Gastrocnemius medialis (tissue), 4 donors: ENCODE data around the gene GALNT9. TPM values are rescaled to one million over a fixed set of nuclear protein-coding genes. Genes with fewer than 3 reads are reported as not detected.

ENCODE experiments used
- ATAC-seq, 2 donors: fragments of 150-250 bp; one replicate each; pipeline ENCODE4 v1.9.1; 2016
- DNase-seq, 2 donors: peaks; one replicate each; pipeline ENCODE4 v3.0.0-alpha.2; 2019
- H3K27ac ChIP-seq, 4 donors: fragments of 200-600 bp; sonication (generic); 1 replicate in 1 of 4; 2 replicates in 3 of 4; pipeline ENCODE4 v1.5.1; 2016 to 2018; ENCODE audit warnings: mild to moderate bottlenecking in 2 of 4, moderate library complexity in 1 of 4
- H3K27me3 ChIP-seq, 3 donors: fragments of 200-600 bp; sonication (generic) in 2 of 3; 1 replicate in 1 of 3; 2 replicates in 2 of 3; pipeline versions ENCODE4 v1.5.1 to v1.6.0; 2016 to 2019; ENCODE audit warnings: mild to moderate bottlenecking in 1 of 3, moderate library complexity in 1 of 3
- H3K36me3 ChIP-seq, 2 donors: fragments of 200-600 bp; sonication (generic) in 1 of 2; one replicate each; pipeline ENCODE4 v1.5.1; 2017 to 2018
- H3K4me1 ChIP-seq, 2 donors: fragments of 200-600 bp; sonication (generic) in 1 of 2; one replicate each; pipeline ENCODE4 v1.5.1; 2016 to 2017; ENCODE audit warnings: mild to moderate bottlenecking in 2 of 2
- H3K4me3 ChIP-seq, 4 donors: fragments of 200-600 bp; sonication (generic) in 3 of 4; 1 replicate in 1 of 4; 2 replicates in 3 of 4; pipeline ENCODE4 v1.5.1; 2016 to 2019; ENCODE audit warnings: mild to moderate bottlenecking in 2 of 4
- H3K9me3 ChIP-seq, 3 donors: fragments of 200-600 bp; sonication (generic) in 2 of 3; 1 replicate in 1 of 3; 2 replicates in 2 of 3; pipeline ENCODE4 v1.5.1; 2016 to 2019
- POLR2A ChIP-seq, 2 donors: fragments of 450-650 bp; IDR thresholded peaks; one replicate each; pipeline ENCODE4 v1.6.1; 2017; ENCODE audit warnings: antibody characterized with exemption in 2 of 2, mild to moderate bottlenecking in 2 of 2, moderate library complexity in 2 of 2
- in situ Hi-C, 4 donors: fragments of 200-750 bp; cut with MboI; loops; one replicate each; pipeline versions ENCODE4 v1.15.0 to v1.8.0; 2017; ENCODE audit warnings: low sequenced_read_pairs in 4 of 4
- intact Hi-C: fragments of 100-400 bp; cut with DNase I; formaldehyde crosslinking; loops from one replicate; pipeline ENCODE4 v1.15.1; 2023; ENCODE audit warnings: low total_unique reads
- total RNA-seq, 4 donors: library from RNA; depleted of rRNA; stranded (reverse); fragments of >200 nt; gene quantifications; one replicate each; pipeline versions ENCODE4 v1.1.0 to v1.2.3, GENCODE V29; 2016
- TF ChIP-seq, protein P1 (sequence below), 5 experiments: fragments of 450-650 bp in 3 of 5; fragments of 200-600 bp in 2 of 5; sonication (generic) in 2 of 5; IDR thresholded peaks in 4 of 5; conservative IDR thresholded peaks in 1 of 5; 1 replicate in 4 of 5; 2 replicates in 1 of 5; pipeline ENCODE4 v1.5.1; 2016 to 2019; ENCODE audit warnings: antibody characterized with exemption in 5 of 5, mild to moderate bottlenecking in 3 of 5, moderate library complexity in 3 of 5

GALNT9 gene
- total RNA-seq, 4 donors from 2014 or later = not detected

DNA sequence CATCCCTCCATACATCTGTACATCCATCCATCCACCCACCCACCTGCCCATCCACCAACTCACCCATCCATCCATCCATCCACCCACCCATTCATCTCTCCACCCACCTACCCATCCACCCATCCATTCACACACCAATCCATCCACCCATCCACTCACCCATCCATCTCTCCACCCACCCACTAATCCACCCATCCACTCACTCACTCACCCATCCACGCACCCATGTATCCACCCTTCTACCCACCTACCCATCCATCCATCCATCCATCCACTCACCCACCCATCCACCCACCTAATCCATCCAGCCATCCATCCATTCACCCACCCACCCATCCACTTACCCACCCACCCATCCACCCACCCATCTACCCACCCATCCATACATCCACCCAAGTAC is 16.2 kb downstream of the GALNT9 start:
- no peak overlapping the region for H3K27ac ChIP-seq
- no peaks in the 10 kb centered on the region for H3K4me1 ChIP-seq
- H3K36me3 ChIP-seq = no peaks in the 10 kb centered on the region
- no peak overlapping the region for H3K4me3 ChIP-seq
- DNase-seq (no peak), ATAC-seq (no peak)
- in situ Hi-C loops (no loop called here), intact Hi-C loops (no loop called here)
- TF ChIP-seq, protein P1, sequence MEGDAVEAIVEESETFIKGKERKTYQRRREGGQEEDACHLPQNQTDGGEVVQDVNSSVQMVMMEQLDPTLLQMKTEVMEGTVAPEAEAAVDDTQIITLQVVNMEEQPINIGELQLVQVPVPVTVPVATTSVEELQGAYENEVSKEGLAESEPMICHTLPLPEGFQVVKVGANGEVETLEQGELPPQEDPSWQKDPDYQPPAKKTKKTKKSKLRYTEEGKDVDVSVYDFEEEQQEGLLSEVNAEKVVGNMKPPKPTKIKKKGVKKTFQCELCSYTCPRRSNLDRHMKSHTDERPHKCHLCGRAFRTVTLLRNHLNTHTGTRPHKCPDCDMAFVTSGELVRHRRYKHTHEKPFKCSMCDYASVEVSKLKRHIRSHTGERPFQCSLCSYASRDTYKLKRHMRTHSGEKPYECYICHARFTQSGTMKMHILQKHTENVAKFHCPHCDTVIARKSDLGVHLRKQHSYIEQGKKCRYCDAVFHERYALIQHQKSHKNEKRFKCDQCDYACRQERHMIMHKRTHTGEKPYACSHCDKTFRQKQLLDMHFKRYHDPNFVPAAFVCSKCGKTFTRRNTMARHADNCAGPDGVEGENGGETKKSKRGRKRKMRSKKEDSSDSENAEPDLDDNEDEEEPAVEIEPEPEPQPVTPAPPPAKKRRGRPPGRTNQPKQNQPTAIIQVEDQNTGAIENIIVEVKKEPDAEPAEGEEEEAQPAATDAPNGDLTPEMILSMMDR (IDR thresholded peaks at IDR 0.05 in 4 of 5, conservative IDR thresholded peaks at IDR 0.05 in 1 of 5) = no peak
- no peak for TF ChIP-seq POLR2A (IDR thresholded peaks at IDR 0.05)
- H3K27me3 ChIP-seq = peaks cover 10 to 24% (median 12%) of the 10 kb centered on the region in 3 donors
- H3K9me3 ChIP-seq = no peaks in the 10 kb centered on the region

GRCh38 chr12:132312516-132312915 is 16.9 kb downstream of the GALNT9 start:
- no peaks in the 10 kb centered on the region for H3K36me3 ChIP-seq
- H3K27me3 ChIP-seq = peaks cover 10 to 24% (median 12%) of the 10 kb centered on the region in 3 donors
- TF ChIP-seq, protein P1 (IDR thresholded peaks at IDR 0.05 in 4 of 5, conservative IDR thresholded peaks at IDR 0.05 in 1 of 5) = no peak
- TF ChIP-seq POLR2A (IDR thresholded peaks at IDR 0.05) = no peak
- ATAC-seq (no peak), DNase-seq (no peak)
- intact Hi-C loops (no loop called here), in situ Hi-C loops (no loop called here)
- no peaks in the 10 kb centered on the region for H3K4me1 ChIP-seq
- H3K9me3 ChIP-seq = no peaks in the 10 kb centered on the region
- no peak overlapping the region for H3K27ac ChIP-seq
- no peak overlapping the region for H3K4me3 ChIP-seq

DNA sequence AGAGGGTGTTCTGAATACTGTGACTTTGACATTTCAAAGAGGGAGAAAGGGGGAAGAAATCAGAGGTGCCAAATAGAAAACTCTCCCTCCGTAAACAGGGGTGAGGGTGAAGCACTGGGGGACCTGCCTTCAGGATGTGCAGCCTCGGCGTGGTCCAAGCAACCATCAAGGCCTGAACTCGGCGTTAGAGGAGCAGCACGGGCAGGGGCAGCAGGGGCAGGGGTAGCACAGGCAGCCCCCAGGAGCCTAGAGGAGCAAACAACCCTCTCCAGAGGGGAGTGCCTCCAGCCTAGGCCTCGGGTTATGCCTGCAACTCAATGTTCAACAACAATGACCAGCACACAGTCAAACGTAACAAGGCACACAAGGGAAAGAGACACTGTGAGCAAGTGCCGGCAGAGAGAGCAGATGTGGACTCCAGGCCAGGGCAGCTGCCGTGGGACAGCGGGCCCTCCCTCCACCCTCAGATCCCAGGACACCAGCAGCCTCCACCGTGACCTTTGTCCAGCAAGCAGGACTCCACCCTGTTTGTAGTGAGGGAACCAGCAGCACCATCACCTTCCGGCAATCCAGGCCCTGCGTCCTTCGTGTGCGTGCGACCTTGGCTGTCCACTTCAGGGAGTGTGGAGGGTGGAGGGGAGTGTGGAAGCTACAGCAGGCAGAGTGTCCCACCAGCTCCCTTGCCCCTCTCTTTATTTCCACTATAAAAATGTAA is 18.0 kb downstream of the GALNT9 start:
- Histone ChIP-seq H3K27me3 (peaks cover 3 to 15% (median 9%) of the 10 kb centered on the region in 3 donors), H3K4me3 (no peak overlapping the region), H3K27ac (no peak overlapping the region), H3K9me3 (no peaks in the 10 kb centered on the region), H3K36me3 (no peaks in the 10 kb centered on the region), H3K4me1 (no peaks in the 10 kb centered on the region)
- DNase-seq (no peak), ATAC-seq (no peak)
- intact Hi-C loops (no loop called here), in situ Hi-C loops (no loop called here)
- TF ChIP-seq POLR2A (IDR thresholded peaks at IDR 0.05) = no peak
- TF ChIP-seq, protein P1 (IDR thresholded peaks at IDR 0.05 in 4 of 5, conservative IDR thresholded peaks at IDR 0.05 in 1 of 5) = no peak

- Histone ChIP-seq H3K4me3 (no peak overlapping the region), H3K36me3 (no peaks in the 10 kb centered on the region), H3K27me3 (peaks cover 0 to 8% (median 3%) of the 10 kb centered on the region in 3 donors), H3K9me3 (no peaks in the 10 kb centered on the region), H3K4me1 (no peaks in the 10 kb centered on the region), H3K27ac (no peak overlapping the region)
- DNase-seq = no peak
- no peak for ATAC-seq
- intact Hi-C loops (no loop called here), in situ Hi-C loops (no loop called here)
- TF ChIP-seq, protein P1 (IDR thresholded peaks at IDR 0.05 in 4 of 5, conservative IDR thresholded peaks at IDR 0.05 in 1 of 5) = no peak
- TF ChIP-seq POLR2A (IDR thresholded peaks at IDR 0.05) = no peak
Observed at GRCh38 chr12:132310181-132311040, 19.0 kb downstream of the GALNT9 start.
